ENCODE measurements around the gene MAPK9.

Gene MAPK9

DNA sequence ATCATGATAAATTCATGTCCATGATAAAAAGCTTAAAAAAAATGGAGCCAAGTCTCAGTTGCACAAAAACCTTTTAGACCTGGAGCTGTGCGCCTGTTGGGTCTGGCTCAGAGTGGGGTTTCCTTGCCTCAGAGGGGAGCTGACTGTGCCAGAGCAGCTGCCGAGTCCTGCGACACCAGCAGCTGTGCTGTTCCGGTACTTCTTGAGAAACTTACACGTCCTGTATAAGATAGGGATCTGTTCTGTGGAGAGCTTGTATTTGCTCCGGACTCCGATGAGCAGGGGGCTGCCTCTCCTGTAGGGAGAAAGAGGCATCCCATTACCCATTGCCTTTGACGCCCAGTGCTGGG lies 32.7 kb upstream of the MAPK9 start:
- peaks cover 75% of the 10 kb centered on the region for H3K36me3 ChIP-seq (ENCODE audit: control insufficient read depth, insufficient read depth, low read length)
- peaks cover 15% of the 10 kb centered on the region for H3K4me1 ChIP-seq (ENCODE audit: control insufficient read depth, insufficient read depth, low read length, poor library complexity, severe bottlenecking)
- no peak overlapping the region for H3K4me3 ChIP-seq (ENCODE audit: extremely low read depth, insufficient read depth, low read length, poor library complexity, severe bottlenecking)
- WGBS, 2 experiments (ENCODE audit: insufficient coverage in 2 of 2): 92 to 95% methylated on average over 5 to 8 of the region's 8 CpGs
- H3K9me3 ChIP-seq (ENCODE audit: control insufficient read depth, low read length): no peaks in the 10 kb centered on the region
- no peak overlapping the region for H3K27ac ChIP-seq (ENCODE audit: low read depth, low read length, severe bottlenecking)

- Histone ChIP-seq H3K4me1 (ENCODE audit: control insufficient read depth, insufficient read depth, low read length, poor library complexity, severe bottlenecking) (peaks cover 14% of the 10 kb centered on the region), H3K27ac (ENCODE audit: low read depth, low read length, severe bottlenecking) (no peak overlapping the region), H3K36me3 (ENCODE audit: control insufficient read depth, insufficient read depth, low read length) (peaks cover 78% of the 10 kb centered on the region), H3K4me3 (ENCODE audit: extremely low read depth, insufficient read depth, low read length, poor library complexity, severe bottlenecking) (no peak overlapping the region), H3K9me3 (ENCODE audit: control insufficient read depth, low read length) (no peaks in the 10 kb centered on the region)
- 88 to 90% methylated on average over 5 to 8 of the region's 11 CpGs for WGBS, 2 experiments (ENCODE audit: insufficient coverage in 2 of 2)
Measured at GRCh38 chr5:180323941-180324600, 32.2 kb upstream of the MAPK9 start.

GRCh38 chr5:180323160-180323559 lies 31.3 kb upstream of the MAPK9 start:
- Histone ChIP-seq H3K4me1 (ENCODE audit: control insufficient read depth, insufficient read depth, low read length, poor library complexity, severe bottlenecking) (peaks cover 14% of the 10 kb centered on the region), H3K4me3 (ENCODE audit: extremely low read depth, insufficient read depth, low read length, poor library complexity, severe bottlenecking) (no peak overlapping the region), H3K27ac (ENCODE audit: low read depth, low read length, severe bottlenecking) (no peak overlapping the region), H3K36me3 (ENCODE audit: control insufficient read depth, insufficient read depth, low read length) (peaks cover 77% of the 10 kb centered on the region), H3K9me3 (ENCODE audit: control insufficient read depth, low read length) (no peaks in the 10 kb centered on the region)
- WGBS, 2 experiments (ENCODE audit: insufficient coverage in 2 of 2): 95 to 98% methylated on average over 10 to 14 of the region's 14 CpGs

DNA sequence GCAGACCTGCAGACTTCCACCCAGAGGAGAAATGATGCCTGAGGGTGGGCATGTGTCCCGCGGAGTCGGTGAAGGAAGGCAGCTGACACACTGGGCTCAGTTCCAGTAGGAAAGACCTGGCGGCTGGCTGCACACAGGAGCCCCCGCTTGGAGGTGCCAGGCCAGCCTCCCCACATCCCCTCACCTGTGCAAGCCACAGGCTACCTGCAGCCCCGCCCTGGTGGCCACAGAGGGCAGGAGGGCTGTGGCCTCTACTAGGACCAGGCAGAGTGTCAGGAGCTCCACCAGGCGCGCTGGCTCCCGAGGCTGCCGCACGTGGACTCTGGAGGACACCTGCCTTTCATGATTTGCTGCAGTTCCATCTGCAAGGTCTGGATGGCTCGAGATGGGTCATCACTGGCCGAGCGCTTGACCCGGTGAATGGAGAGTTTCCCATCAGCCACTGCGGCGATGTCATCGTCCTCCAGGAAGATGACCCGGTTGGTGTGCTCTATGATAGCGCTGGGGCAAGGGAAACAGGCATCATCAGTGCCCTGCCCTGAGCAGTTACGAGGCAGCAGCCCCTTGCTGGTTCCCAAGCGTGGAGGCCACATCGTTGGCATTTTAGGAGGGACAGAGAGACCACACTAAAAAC lies 26.7 kb upstream of the MAPK9 start:
- WGBS, 2 experiments (ENCODE audit: insufficient coverage in 2 of 2): 94% methylated on average over 19 to 20 of the region's 23 CpGs
- Histone ChIP-seq H3K4me1 (ENCODE audit: control insufficient read depth, insufficient read depth, low read length, poor library complexity, severe bottlenecking) (peaks cover under 1% of the 10 kb centered on the region), H3K4me3 (ENCODE audit: extremely low read depth, insufficient read depth, low read length, poor library complexity, severe bottlenecking) (no peak overlapping the region), H3K36me3 (ENCODE audit: control insufficient read depth, insufficient read depth, low read length) (peaks cover 70% of the 10 kb centered on the region), H3K9me3 (ENCODE audit: control insufficient read depth, low read length) (no peaks in the 10 kb centered on the region), H3K27ac (ENCODE audit: low read depth, low read length, severe bottlenecking) (no peak overlapping the region)

DNA sequence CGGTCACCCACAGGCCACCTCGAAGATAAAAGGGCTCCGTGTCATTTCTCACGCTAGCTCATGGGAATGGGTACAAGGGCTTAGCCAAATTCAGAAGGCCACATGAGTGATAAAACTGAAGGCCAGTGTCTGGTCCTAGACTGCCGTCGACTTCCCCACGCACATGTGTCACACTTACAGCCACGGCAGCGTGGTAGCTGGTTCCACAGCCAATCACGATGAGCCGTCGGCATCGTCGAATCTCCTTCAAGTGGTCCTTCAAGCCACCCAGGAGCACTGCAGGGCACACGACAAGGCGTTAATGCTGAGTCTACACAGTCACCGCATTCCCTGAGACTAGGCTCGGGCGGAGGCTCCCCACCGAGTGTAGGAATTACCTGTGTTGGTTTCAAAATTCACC lies 24.7 kb upstream of the MAPK9 start:
- no peaks in the 10 kb centered on the region for H3K4me1 ChIP-seq (ENCODE audit: control insufficient read depth, insufficient read depth, low read length, poor library complexity, severe bottlenecking)
- H3K9me3 ChIP-seq (ENCODE audit: control insufficient read depth, low read length): no peaks in the 10 kb centered on the region
- peaks cover 58% of the 10 kb centered on the region for H3K36me3 ChIP-seq (ENCODE audit: control insufficient read depth, insufficient read depth, low read length)
- WGBS, 2 experiments (ENCODE audit: insufficient coverage in 2 of 2): 94 to 95% methylated on average over 20 of the region's 20 CpGs
- no peak overlapping the region for H3K27ac ChIP-seq (ENCODE audit: low read depth, low read length, severe bottlenecking)
- H3K4me3 ChIP-seq (ENCODE audit: extremely low read depth, insufficient read depth, low read length, poor library complexity, severe bottlenecking): no peak overlapping the region

DNA sequence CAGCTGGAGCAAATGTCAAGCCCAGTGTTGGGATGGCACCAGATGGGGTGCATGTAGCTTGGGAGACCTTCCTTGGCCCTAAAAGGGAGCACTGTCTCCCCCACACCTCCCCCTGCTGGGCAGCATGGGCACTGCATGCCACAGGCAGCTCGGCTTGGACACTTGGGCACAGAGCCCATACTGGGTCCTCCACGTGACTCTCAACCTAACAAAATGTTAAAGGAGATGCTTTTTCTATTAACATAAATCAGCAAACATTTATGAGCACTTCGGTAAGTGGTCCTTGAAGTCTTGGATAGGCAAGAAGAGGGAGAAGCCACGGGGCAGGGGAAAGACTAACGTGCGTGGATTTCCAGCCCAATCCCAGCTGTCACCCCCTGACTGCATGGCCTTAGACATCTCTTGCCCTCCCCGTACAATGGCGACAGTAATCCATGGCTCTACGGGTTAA lies 23.9 kb upstream of the MAPK9 start:
- Histone ChIP-seq H3K27ac (ENCODE audit: low read depth, low read length, severe bottlenecking) (no peak overlapping the region), H3K4me1 (ENCODE audit: control insufficient read depth, insufficient read depth, low read length, poor library complexity, severe bottlenecking) (no peaks in the 10 kb centered on the region), H3K36me3 (ENCODE audit: control insufficient read depth, insufficient read depth, low read length) (peaks cover 57% of the 10 kb centered on the region), H3K4me3 (ENCODE audit: extremely low read depth, insufficient read depth, low read length, poor library complexity, severe bottlenecking) (no peak overlapping the region), H3K9me3 (ENCODE audit: control insufficient read depth, low read length) (no peaks in the 10 kb centered on the region)
- whole genome bisulfite sequencing, 2 experiments (ENCODE audit: insufficient coverage in 2 of 2): 97% methylated on average over 7 of the region's 9 CpGs

DNA sequence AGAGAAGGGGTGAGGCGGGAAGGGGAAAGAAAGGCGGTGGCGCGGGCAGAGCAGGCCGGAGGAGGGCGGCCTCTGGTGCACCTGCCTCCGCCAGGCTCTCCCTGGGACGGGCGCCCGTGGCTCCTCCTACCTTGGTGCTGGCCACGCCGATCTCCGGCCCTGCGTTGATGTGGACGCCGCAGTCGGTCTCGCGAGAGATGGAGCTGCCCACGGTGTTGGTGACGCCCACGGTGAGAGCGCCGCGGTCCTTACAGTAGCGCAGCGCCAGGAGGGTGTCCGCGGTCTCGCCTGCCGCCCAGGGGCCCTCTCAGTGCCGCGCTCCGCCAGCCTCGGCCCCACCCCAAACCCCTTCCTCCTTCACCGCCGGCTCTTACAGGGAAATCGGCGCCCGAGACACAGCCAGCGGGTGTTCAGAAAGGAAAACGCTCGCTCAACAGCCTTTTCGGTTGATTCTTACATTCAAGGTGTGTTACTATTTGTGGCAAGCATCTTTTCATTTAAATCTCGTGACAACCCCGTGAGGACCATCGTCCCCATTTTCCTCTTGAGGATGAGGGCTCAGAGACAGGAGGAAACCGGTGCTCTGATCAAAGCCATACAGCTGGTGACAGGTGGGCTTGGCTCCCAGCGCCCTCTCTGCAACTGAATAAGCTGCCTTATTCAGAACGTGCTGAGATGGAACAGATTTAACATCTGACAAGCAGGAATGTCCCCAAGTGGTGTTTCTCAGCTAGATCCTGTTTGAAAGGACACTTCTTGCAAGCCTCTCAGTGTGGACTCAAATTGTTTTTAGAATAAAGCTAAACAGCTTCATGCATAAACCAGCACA lies 22.0 kb upstream of the MAPK9 start:
- Histone ChIP-seq H3K4me3 (ENCODE audit: extremely low read depth, insufficient read depth, low read length, poor library complexity, severe bottlenecking) (no peak overlapping the region), H3K27ac (ENCODE audit: low read depth, low read length, severe bottlenecking) (no peak overlapping the region), H3K4me1 (ENCODE audit: control insufficient read depth, insufficient read depth, low read length, poor library complexity, severe bottlenecking) (no peaks in the 10 kb centered on the region), H3K9me3 (ENCODE audit: control insufficient read depth, low read length) (no peaks in the 10 kb centered on the region), H3K36me3 (ENCODE audit: control insufficient read depth, insufficient read depth, low read length) (peaks cover 48% of the 10 kb centered on the region)
- 94 to 97% methylated on average over 50 of the region's 50 CpGs for whole genome bisulfite sequencing, 2 experiments (ENCODE audit: insufficient coverage in 2 of 2)

DNA sequence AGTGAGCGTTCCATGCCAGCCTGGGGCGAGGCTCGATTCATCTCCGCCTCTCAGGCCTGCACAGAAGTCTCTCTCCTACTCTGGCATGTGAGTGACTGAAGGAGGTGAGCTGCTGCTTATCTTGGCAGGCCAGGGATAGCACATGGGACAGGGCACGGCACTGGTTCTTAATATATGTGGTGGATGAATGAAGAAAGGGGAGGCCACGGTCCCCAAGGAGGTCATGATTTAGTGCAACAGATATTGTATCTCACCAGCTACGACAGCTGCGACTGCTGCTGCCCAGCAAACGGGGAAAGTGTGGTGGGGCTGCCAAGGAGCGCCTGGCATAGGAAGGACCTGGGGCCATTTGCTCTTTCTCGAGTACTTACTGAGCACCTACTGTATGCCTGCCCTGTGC lies 19.3 kb upstream of the MAPK9 start:
- Histone ChIP-seq H3K4me1 (ENCODE audit: control insufficient read depth, insufficient read depth, low read length, poor library complexity, severe bottlenecking) (no peaks in the 10 kb centered on the region), H3K9me3 (ENCODE audit: control insufficient read depth, low read length) (no peaks in the 10 kb centered on the region), H3K4me3 (ENCODE audit: extremely low read depth, insufficient read depth, low read length, poor library complexity, severe bottlenecking) (no peak overlapping the region), H3K27ac (ENCODE audit: low read depth, low read length, severe bottlenecking) (no peak overlapping the region), H3K36me3 (ENCODE audit: control insufficient read depth, insufficient read depth, low read length) (peaks cover 41% of the 10 kb centered on the region)
- WGBS, 2 experiments (ENCODE audit: insufficient coverage in 2 of 2): 94 to 98% methylated on average over 11 of the region's 11 CpGs

DNA sequence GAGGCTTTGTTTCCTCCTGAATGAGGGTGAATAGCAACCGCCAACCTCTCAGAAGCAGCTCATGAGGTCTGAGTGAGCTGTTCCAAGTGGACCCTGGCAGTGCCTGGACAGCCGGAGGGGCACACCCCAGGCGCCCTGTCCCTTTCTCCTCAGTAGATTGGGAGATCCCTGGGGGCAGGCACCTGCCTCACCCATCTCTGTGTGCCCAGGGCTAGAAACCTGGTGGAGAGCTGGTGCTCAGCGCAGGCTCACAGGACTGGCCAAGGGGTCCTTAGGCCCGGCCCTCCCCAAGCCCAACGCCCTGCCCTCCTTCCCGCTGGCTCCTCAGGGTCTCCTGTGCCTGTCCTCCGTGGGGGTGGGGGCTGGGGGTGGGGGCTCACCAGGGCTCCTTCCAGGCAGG lies 14.9 kb upstream of the MAPK9 start:
- no peak overlapping the region for H3K27ac ChIP-seq (ENCODE audit: low read depth, low read length, severe bottlenecking)
- peaks cover 44% of the 10 kb centered on the region for H3K36me3 ChIP-seq (ENCODE audit: control insufficient read depth, insufficient read depth, low read length)
- no peak overlapping the region for H3K4me3 ChIP-seq (ENCODE audit: extremely low read depth, insufficient read depth, low read length, poor library complexity, severe bottlenecking)
- 92 to 93% methylated on average over 4 of the region's 8 CpGs for WGBS, 2 experiments (ENCODE audit: insufficient coverage in 2 of 2)
- H3K4me1 ChIP-seq (ENCODE audit: control insufficient read depth, insufficient read depth, low read length, poor library complexity, severe bottlenecking): no peaks in the 10 kb centered on the region
- no peaks in the 10 kb centered on the region for H3K9me3 ChIP-seq (ENCODE audit: control insufficient read depth, low read length)

DNA sequence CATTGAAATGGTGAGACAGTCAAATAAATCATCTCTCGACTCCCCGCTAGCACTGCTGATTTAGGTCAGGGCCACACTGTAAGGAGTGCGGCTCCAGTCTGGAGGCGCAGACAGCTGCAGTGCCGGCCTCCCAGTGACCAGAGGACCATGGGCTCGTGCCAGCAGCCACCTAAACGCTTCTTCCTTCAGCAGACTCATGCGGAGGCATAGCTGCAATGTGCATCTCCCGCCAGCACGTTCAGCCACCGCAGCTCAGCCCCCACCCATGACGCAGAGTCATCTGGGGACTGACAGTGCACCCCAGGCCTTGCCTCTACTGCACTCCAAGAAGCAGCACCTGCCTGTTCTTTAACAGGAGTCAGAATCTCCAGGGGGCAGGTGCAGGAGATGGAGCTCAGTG lies 13.6 kb upstream of the MAPK9 start:
- whole genome bisulfite sequencing, 2 experiments (ENCODE audit: insufficient coverage in 2 of 2): 89 to 94% methylated on average over 11 to 12 of the region's 12 CpGs
- Histone ChIP-seq H3K4me3 (ENCODE audit: extremely low read depth, insufficient read depth, low read length, poor library complexity, severe bottlenecking) (no peak overlapping the region), H3K9me3 (ENCODE audit: control insufficient read depth, low read length) (no peaks in the 10 kb centered on the region), H3K27ac (ENCODE audit: low read depth, low read length, severe bottlenecking) (no peak overlapping the region), H3K4me1 (ENCODE audit: control insufficient read depth, insufficient read depth, low read length, poor library complexity, severe bottlenecking) (no peaks in the 10 kb centered on the region), H3K36me3 (ENCODE audit: control insufficient read depth, insufficient read depth, low read length) (peaks cover 36% of the 10 kb centered on the region)
